ENCODE measurements around the gene RAB27B. TPM values are rescaled to one million over a fixed set of nuclear protein-coding genes. Genes with fewer than 3 reads are reported as not detected.

The RAB27B gene
- total and polyA plus RNA-seq, 2 of the 8 experiments (the other 6 are each of a cell fraction or from before 2014, with no cell fraction given): 0.05 to 0.60 TPM

DNA sequence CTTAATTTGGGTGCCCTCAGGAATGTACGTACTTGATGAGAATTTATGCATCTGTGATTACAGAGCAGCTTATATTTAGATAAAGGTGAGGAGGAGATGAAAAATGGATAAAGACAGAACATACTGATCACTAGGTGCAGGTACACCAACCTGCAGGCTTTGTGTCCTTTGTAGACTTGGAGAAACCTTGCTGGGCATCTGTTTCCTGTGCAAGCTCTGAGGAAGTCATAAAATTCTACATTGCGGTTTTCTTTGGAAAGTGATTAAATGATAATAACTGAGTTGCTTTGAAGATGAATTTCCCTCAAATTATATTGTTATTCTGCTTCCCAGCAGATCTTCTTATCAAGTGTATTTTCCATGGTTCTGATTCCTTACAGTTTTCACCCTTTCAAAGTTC, 7.7 kb downstream of the RAB27B start (continued):
- TF ChIP-seq EP300 (IDR thresholded peaks at IDR 0.05; ENCODE audit: borderline replicate concordance in 1 of 2, low read depth in 2 of 2, low read length in 2 of 2) (no peak), KDM4A (IDR thresholded peaks at IDR 0.05; ENCODE audit: low read depth, low read length, severe bottlenecking) (no peak), POLR2AphosphoS5 (IDR thresholded peaks at IDR 0.05; ENCODE audit: low read depth, low read length) (no peak), POU5F1 (IDR thresholded peaks at IDR 0.05; ENCODE audit: low read depth, low read length) (no peak), POLR2A (IDR thresholded peaks at IDR 0.05; ENCODE audit: control extremely low read depth in 1 of 2, low read depth in 2 of 2, low read length in 2 of 2) (no peak)
